Thyroid gland (tissue), 4 donors: ENCODE results near the gene OSBPL6.

Experiments
- CTCF ChIP-seq, 6 experiments: fragments of 200-600 bp in 3 of 6; fragments of 450-650 bp in 3 of 6; sonication (generic) in 3 of 6; IDR thresholded peaks; one replicate each; pipeline ENCODE4 v1.5.1; 2016 to 2019; ENCODE audit warnings: antibody characterized with exemption in 6 of 6, mild to moderate bottlenecking in 2 of 6, inconsistent platforms in 1 of 6, moderate library complexity in 1 of 6
- POLR2A ChIP-seq, 2 donors: fragments of 450-650 bp; IDR thresholded peaks; one replicate each; pipeline ENCODE4 v1.6.1; 2017; ENCODE audit warnings: antibody characterized with exemption in 2 of 2, mild to moderate bottlenecking in 2 of 2, moderate library complexity in 1 of 2

- TF ChIP-seq POLR2A (IDR thresholded peaks at IDR 0.05) = no peak
- no peak for TF ChIP-seq CTCF (IDR thresholded peaks at IDR 0.05)
Measured at GRCh38 chr2:178361588-178361987, 167.3 kb downstream of the OSBPL6 start.
